HUDEP-2 (cell line): ENCODE measurements around the gene FBXL4.

Experiments
- DNase-seq, 76 experiments: peaks; one replicate each; lab custom pipeline; 2025; ENCODE audit not compliant: unreplicated experiment in 76 of 76; lab: John Stamatoyannopoulos, UW

Gene FBXL4

DNA sequence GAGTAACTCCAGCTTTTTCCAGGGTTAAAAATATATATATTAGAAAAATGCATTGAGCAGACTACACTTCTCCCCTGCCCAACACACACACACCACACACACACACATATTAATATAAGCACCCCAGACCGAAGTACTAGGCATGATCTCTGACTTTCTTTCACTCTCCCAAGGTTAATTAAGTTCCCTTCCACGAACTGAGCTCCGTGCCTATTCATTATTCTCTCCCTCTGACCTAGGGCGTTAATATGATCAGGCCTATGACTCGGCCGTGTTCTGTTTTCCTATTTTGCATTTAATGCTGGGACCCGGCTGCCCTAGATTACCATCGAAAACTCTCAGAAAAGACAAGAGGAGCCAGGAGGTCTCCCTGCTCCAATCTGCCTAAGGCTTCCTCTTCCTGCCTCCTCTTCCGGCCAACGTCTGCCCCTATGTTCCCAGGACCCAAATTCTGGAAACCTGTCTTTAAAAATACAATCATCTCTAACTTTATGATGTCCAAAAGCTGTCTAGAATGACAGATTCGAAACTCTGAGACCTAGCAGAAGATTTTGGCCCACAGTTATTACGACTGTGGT is 119.4 kb downstream of the FBXL4 start:
- DNase-seq, result no peak

DNA sequence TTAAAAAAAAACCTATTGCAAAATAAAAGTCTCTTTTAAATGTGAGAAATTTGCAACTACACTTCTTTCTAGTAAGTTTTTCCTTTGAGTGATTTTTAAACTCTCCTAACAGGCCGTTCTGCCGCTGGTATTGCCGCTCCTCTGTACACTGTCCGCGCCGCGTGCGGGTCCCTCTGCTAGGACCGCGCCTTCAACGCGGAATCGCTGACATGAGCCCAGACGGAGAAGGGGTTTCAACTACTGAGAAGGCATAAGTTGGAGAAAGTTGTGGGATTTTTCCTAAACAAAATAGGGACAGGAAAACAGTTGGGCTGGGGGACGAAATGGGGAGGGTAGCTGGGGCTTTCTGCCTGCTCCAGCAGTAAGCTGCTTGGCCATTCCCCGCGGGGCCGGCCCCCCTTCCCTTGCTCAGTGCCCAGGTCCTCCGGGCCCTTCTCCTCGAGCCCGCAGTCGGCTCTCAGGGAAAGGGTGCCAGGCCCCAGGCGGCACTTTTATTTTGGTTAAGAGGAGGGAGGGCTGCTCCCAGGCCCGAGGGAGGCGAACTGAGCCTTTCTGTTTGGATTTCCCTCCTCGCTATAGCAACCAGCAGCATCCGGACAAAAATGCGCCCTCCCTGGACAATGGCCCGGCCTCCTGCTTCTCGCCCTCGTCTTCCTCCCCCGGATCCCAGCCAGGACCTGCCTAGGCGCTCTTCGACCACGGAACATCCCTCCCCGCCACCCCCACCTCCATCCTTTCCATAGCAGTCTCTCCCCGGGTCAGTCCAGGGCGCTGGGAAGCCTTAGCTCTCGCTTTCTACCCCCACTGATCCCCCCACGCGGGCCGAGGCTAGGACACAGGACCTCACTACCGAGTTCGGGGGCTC is 120.2 kb downstream of the FBXL4 start:
- DNase-seq, result no peak

DNA sequence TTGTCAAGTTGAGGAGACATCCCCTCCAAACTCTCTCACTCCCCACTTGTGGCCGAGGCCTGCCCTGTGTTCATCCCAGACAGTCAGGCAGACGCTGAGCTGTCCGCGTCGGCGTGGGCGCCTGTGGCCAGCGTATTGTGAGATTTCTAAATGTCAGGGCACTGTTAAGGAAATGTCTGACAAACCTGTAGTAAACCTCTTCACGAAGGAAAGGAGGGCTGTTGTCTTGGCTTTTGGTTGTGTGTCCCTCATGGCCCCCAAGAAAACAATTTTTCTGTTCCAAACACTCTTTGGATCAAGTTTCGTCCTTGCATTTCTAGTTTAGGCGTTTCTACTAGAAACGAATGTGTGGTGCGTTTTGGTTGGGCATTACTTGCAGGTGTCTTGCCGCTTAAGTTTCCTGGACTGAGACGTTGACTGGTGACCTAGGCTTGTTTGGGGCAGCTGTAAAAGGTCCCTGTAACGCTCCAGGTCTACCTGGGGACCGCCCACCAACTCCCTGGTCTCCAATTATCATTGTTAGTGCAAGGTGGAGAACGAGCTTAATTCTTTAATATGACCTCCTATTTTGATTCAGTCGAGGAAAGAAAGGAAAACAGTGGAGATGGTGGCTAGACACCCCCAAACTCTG is 122.0 kb downstream of the FBXL4 start:
- no peak for DNase-seq

GRCh38 chr6:98824902-98825599 is 122.7 kb downstream of the FBXL4 start:
- DNase-seq, result no peak

GRCh38 chr6:98824162-98824901 is 123.4 kb downstream of the FBXL4 start:
- no peak for DNase-seq

DNA sequence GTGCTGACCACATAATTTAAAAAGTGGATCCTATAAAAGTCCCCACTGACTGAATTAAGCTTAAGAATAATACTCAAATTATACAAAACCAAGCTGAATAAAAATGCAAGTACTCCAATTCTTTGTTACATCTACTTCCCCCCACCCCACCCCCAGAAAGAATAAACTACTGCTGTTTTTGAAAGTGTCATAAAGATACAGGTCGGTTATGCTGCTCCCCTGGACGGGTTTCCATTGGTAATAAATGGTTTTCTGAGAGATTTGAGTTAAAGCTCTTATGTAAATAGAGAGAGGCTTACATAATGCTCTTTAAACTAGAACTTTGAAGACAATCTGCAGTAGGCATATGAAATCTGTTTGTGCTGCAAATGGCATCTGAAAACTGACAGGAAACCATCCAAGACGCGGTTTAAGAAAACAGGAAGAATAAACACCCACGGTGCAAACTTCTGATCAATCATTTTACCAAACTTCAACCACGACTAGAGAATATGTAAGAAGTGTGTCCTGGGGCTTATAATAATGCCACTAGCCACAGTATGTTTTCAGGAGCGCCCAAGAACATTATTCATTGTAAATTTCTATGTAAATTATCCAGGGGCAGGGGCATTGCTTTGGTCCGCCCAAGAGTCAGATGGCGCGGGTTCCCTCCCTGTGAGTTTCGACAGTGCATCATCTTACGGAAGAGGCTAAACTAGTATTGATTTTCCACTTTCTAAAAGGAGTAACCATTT is 124.2 kb downstream of the FBXL4 start:
- DNase-seq, result no peak

- DNase-seq, result no peak
These were observed 125.9 kb downstream of the FBXL4 start for GRCh38 chr6:98821756-98822405.
